Raji (cell line): ENCODE data around the gene HSPBP1.
A peak's percentile ranks its signal among the peaks of the same experiment; 100 is the strongest.

ENCODE experiments used
- POLR2A ChIP-seq: IDR thresholded peaks from 2 replicates; pipeline ENCODE4 v1.6.1; 2011; ENCODE audit warnings: low read depth, low read length, control low read depth; ENCODE audit not compliant: insufficient read depth

The HSPBP1 gene

DNA sequence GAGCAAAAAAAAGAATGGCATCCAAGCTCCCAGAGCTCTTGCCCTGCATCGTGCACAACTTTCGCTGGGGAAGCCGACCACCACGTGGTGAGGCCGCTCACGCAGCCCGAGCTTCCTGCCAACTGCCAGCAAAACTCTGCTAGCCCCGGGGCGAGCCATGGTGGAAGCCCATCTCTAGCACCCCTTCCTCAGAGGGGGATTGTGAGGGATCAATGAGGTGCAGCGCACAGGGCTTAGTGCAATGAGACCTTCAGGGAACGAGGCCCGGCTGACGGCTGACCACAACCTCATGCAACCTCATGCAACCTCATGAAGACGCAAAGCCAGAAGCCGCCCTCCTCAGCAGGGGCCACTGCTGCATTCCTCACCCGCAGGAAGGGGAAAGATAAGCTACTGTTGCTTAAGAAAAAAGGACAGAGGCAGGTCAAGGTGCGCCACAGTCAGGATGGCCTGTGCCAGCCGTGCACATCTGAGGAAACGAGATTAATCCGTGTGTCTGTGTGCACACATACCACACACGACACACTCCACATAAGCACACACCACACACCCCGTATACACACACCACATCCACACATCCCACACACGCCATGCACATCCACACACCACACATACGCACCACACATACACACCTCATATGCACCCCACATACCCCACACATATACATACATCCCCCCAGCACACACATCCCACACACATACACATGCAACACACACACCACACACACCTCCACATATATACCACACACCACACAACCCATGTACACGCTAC, 9.6 kb downstream of the HSPBP1 start:
- TF ChIP-seq POLR2A, result no peak

DNA sequence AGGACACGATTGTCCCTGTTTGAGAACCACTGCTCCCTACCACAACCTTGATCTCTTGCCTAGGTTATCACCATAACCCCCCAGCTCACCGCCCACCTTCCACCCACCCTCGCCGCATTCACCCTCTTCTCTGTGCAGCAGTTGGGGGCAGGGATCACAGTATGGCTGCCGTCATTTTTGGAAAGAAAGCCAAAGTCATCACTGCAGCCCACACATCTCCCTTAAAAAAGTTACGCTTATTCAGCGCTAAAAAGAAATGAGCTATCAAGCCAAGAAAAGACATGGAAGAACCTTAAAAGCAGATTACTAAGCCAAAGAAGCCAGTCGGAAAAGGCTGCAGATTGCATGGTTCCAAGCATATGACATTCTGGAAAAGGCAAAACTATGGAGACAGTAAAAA, 10.6 kb downstream of the HSPBP1 start:
- no peak for TF ChIP-seq POLR2A

DNA sequence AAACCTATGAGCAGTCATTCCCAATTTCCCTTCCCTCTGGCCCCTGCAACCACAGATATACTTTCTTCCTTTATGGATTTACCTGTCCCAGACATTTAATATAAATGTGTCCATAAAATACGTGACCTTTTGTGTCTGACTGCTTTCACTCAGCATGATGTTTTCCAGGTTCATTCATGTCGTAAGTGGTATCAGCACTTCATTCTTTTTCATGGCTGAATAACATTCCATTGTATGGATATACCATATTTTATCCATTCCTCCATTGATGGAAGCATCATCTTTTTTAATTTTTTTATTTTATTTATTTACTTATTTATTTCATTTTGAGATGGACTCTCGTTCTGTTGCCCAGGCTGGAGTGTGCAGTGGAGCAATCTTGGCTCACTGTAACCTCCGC, 13.1 kb downstream of the HSPBP1 start:
- TF ChIP-seq POLR2A, result no peak

DNA sequence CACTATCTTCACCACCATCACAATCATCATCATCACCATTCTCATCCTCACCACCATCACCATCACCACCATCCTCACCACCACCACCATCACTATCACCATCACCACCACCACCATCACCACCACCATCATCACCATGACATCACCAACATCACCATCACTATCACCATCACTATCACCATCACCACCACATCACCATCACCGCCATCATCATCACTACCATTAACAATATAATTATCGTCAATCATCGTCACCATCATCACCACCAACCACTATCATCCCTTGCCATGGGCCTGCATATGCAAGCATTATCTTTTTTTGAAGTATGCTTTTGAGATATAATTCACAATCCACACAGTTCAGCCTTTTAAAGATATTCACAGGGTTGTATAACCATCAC, 13.5 kb downstream of the HSPBP1 start:
- no peak for TF ChIP-seq POLR2A

DNA sequence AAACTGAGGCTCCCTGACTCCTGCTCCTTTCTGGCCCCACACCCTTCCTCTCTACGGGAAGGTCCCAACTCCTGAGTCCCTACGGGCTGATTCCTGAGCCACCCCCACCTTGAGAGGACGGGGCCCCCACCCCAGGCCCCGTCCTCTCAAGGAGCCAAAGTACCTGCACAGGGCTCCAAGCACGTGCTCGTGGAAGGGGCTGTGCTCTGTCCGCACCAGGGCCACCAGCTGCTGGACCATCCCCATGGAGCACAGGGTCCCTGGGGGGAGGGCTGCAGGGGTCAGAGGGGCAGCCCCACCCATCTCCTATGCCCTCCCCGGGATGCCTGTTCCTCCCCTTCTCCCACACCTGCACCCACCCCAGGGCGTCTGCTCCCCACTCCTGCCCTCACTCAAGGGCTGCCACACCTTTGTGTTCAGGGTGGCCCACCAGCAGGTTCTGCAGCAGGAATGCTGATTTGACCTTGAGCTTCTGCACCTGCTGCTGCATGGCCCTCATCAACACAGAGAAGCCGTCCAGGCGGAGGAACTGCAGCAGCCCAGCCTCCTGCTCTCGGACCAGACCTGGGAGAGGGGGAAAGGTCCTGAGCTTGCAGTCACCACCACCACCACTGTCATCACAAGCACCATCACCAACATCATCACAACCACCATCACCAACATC, 14.1 kb downstream of the HSPBP1 start:
- no peak for TF ChIP-seq POLR2A

DNA sequence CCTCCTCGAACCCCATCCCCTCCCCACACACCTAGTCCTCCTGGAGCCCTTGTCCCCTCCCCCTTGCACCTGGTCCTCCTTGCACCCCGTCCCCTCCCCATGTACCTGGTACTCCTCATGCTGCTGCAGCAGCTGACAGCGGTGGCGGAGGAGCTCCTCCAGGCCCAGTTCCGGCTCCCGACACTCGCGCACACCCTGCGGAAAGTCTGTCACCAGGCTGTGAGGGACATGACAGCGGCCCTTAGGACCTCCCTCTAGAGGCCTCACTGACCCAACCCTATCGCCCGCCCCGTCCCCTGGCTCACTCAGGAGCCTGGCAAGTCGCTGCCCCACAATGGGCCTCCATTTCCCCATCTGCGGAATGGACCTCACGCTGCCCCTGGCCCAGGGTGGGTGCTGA, 14.7 kb downstream of the HSPBP1 start:
- TF ChIP-seq POLR2A, result no peak

DNA sequence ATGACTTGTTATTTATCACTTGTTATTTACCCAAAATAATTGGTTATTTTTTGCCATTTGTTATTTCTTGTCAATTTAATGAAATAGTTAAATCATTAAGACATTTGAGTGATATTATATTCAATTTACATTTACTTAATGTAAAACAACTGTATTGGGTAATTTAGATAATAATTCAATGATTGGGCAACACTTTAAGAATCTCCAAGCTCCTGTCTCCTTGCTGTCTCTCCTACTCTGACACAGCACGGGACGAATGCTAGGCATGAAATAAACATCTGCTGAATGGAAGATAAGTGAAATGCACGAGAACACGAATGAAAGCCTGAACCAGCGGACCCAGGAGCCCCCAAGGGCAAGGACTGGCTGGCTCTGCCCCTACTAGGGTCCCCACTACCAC, 15.4 kb downstream of the HSPBP1 start:
- TF ChIP-seq POLR2A, result no peak

DNA sequence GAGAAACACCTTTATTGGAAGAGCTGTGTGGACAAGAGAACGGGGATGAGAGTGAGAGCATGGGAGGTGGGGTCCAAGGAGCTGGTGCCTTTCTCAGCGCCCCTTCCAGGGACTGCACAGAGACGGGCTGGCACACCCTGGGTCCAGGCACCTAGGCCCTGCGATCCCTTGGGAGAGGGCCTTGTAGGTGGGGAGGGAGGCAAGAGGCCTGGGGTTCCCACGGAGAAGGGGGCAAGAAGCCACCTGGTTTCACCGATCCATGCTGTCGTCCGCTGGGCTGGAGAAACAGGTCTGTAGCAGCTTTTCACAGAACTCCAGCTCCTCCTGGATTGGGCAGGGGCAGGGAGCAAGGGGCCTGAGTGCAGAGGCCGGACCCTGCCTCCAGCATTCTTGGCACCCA, 17.6 kb downstream of the HSPBP1 start:
- TF ChIP-seq POLR2A, result no peak

DNA sequence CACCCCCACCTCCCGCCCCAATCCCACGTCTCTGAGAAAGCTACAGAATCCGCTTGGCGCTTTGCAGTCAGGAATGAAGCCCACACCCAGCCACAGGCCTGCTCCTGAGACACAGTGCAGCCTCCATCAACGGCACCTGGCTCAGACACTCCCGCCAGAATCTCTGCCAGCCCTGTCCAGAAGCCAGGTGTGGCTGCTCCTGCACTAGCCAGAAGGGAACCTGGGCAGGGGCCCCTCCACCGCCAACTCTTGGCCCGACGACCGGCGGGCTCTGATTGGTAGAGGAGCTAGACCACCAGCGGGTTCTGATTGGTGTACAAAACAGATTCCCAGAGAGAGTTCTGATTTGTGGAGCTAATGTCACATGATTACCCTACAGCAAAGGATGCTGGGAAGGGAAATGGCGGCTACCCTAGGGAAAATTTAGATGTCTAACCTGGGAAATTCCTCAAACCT, 18.2 kb downstream of the HSPBP1 start:
- TF ChIP-seq POLR2A, result no peak

DNA sequence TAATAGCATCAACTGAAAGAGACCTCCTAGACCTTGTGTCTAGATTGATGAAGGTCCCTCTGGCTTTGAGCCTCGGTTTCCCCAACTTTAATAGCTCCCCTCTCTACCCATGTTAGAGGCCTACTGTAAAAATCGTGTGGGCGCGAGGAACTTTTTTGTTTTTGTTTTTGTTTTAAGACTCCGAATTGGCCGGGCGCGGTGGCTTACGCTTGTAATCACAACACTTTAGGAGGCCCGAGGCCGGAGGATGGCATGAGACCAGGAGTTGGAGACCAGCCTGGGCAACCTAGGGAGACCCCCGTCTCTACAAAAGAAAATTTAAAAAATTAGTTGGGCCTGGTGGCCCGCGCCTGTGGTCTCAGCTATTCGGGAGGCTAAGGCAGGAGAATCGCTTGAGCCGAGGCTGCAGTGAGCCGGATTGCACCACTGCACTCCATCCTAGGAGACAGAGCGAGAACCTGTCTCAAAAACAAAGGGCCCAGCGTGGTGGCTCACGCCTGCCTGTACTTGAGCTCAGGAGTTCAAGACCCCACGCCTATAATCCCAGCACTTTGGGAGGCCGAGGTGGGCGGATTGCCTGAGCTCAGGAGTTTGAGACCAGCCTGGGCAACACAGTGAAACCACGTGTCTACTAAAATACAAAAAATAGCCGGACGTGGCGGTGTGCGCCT, 20.2 kb downstream of the HSPBP1 start:
- peak; percentile 67; the same call in 1 of the 2 replicates for TF ChIP-seq POLR2A

DNA sequence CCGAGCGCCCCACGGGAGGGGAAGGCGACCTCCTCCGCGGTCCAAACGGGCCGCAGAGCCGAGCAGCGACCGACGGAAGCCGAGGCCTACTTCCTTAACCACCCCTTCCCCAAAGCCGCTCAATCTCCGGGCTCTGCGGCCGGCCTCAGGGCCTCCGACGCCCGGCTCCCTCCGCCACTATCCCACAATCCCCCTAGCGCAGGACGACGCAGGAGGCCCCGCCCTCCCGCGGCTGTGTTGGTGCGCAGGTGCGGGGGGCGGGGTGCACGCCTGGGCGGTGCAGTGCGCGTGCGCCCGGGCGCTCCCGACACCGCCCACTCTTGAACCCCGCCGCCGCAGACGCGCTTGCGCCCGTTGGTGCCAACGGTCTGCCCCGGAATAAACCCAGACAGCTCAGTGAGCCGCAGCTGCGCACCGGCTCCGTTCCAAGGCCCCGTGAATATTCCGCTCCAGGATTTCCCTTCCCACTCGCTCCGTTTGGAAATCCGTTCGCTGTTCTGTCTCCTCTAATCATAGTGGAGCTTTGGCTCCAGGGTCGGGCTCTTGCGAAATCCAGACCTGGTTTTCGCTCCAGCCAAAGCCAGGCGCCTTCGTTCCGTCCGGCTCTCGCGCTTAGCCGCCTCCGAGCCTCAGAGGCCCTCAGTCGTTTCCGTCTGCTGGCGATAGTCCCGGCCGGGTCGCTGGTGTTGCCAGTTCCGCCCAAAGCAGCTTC, 20.9 kb downstream of the HSPBP1 start, which contains the start of gene PPP6R1:
Gene PPP6R1, minus strand, starts transcription at position 190 of the 712 bp plus-strand sequence. CDS start 11,914 bp downstream, outside the sequence.
- TF ChIP-seq POLR2A, result peak; percentile 74

DNA sequence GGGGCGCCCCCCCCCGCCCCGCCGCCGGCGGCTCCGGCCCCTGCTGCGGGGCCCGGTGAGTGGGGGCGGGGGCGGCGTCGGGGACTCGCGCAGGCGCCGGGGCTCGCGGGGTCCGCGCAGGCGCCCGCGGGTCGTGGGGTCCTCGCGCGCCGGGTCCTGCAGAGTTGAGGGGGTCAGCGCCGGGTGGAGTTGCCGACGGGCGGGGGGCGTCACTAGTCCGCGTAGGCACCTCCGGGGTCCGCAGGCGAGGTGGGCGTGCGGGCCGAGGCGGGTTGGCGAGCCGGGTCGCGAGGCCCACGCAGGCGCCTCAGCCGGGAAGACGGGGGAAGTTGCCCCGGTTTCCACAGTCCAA, 21.5 kb downstream of the HSPBP1 start:
- TF ChIP-seq POLR2A, result no peak

DNA sequence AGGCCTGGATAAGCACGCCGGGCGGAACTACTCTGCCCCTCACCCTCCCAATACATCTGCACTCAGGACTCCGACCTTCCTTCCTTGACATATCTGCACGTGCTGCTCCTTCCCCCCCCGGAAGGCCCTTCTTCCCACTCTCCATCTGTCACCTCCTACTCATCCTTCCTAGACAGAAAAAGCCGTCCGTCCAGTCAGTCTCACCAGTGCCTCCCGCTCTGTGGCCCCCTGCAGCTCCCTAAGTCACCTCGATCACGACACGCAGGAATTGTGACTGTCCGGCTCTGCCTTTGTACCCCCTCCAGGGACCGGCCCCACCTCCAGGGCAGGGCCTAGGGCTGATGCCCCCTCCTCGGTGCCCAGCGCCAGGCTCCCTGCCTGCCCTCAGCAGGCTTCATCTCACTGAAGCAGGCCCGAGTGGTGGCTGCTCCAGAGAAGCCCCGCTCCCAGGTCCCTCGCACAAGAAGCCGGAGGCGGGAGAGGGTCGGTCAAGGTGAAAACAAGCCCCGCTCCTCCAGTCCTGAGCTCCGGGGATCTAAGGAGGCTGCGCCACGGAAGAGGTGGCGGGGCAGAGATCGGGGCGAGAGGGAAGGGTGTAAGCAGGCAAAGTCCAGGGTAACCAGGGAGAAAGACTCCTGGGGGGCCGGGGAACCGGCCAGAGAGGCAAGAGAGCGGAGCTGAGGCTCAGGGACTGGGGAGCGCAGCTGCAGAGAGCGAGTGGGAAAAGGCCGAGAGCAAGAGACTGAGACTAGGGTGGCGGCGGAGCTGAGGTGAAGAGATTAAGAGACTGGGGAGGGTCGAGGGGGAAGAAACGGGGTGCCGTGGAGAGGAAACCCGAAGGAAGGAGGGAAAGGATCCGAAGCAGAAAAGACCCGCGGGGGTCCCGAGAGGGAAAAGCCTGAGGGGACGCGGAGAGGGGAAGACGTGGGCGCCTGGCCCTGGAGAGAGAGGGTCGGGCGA, 22.2 kb downstream of the HSPBP1 start:
- TF ChIP-seq POLR2A, result no peak; the same call in 1 of the 2 replicates
